Transverse colon (tissue), 4 donors: ENCODE results near the gene TMEM150C. TPM values are rescaled to one million over a fixed set of nuclear protein-coding genes. Genes with fewer than 3 reads are reported as not detected.

Experiments
- DNase-seq: peaks from one replicate; pipeline ENCODE4 v3.0.0-alpha.2; 2019
- H3K27ac ChIP-seq, 4 donors: fragments of 200-600 bp; sonication (generic); 2 replicates each; pipeline ENCODE4 v1.5.1; 2016 to 2018; ENCODE audit warnings: inconsistent platforms in 4 of 4
- H3K27me3 ChIP-seq: fragments of 200-600 bp; sonication (generic); 2 replicates; pipeline ENCODE4 v1.5.1; 2017; ENCODE audit warnings: inconsistent platforms
- H3K36me3 ChIP-seq, 4 donors: fragments of 200-600 bp; sonication (generic); 2 replicates each; pipeline ENCODE4 v1.5.1; 2017 to 2019; ENCODE audit warnings: inconsistent platforms in 4 of 4
- H3K4me1 ChIP-seq, 4 donors: fragments of 200-600 bp; sonication (generic); 2 replicates each; pipeline ENCODE4 v1.5.1; 2017 to 2020; ENCODE audit warnings: inconsistent platforms in 4 of 4
- H3K4me3 ChIP-seq, 4 donors: fragments of 200-600 bp; sonication (generic); 1 replicate in 1 of 4; 2 replicates in 3 of 4; pipeline versions ENCODE4 v1.5.1 to v1.6.1; 2017 to 2019; ENCODE audit warnings: inconsistent platforms in 4 of 4
- H3K9me3 ChIP-seq, 2 donors: fragments of 200-600 bp; sonication (generic); 2 replicates each; pipeline ENCODE4 v1.5.1; 2017 to 2019; ENCODE audit warnings: inconsistent platforms in 2 of 2
- CTCF ChIP-seq, 5 experiments: fragments of 200-600 bp in 3 of 5; fragments of 450-650 bp in 2 of 5; sonication (generic) in 3 of 5; IDR thresholded peaks; 1 replicate in 2 of 5; 2 replicates in 3 of 5; pipeline ENCODE4 v1.5.1; 2016 to 2017; ENCODE audit warnings: antibody characterized with exemption in 5 of 5, inconsistent platforms in 3 of 5, mild to moderate bottlenecking in 2 of 5, moderate library complexity in 1 of 5
- EP300 ChIP-seq: sonication (generic); formaldehyde crosslinking; IDR thresholded peaks from one replicate; pipeline ENCODE4 v1.6.1; 2017; ENCODE audit warnings: antibody characterized with exemption, low read depth
- POLR2A ChIP-seq: fragments of 450-650 bp; IDR thresholded peaks from one replicate; pipeline ENCODE4 v1.6.1; 2016; ENCODE audit warnings: antibody characterized with exemption, mild to moderate bottlenecking, moderate library complexity
- POLR2AphosphoS5 ChIP-seq, 3 donors: sonication (generic); formaldehyde crosslinking; IDR thresholded peaks; one replicate each; pipeline ENCODE4 v1.6.1; 2016; ENCODE audit warnings: antibody characterized with exemption in 3 of 3
- WGBS, 2 donors: methylation state at CpG; one replicate each; pipeline ENCODE4 v1.1.5; 2018; ENCODE audit warnings: low coverage in 1 of 2; 5-methylcytosine and 5-hydroxymethylcytosine counted together
- in situ Hi-C, 4 donors: fragments of 200-750 bp; cut with MboI; loops; one replicate each; pipeline versions ENCODE4 v1.15.0 to v1.15.1; 2017; ENCODE audit warnings: low sequenced_read_pairs in 3 of 4, low pct_ligation_motif_present in 1 of 4, low pct_unique_long_range_greater_than_20kb in 1 of 4
- intact Hi-C: fragments of 100-400 bp; cut with DNase I; formaldehyde crosslinking; loops from one replicate; pipeline ENCODE4 v1.15.1; 2023; ENCODE audit warnings: low total_unique reads
- total RNA-seq, 4 donors: library from RNA; depleted of rRNA; stranded (reverse); fragments of >200 nt; gene quantifications; one replicate each; pipeline ENCODE4 v1.1.0, GENCODE V29; 2016

The TMEM150C gene
- total RNA-seq, 4 donors from 2014 or later, result 0.37 to 6.6 (median 5.9) TPM; not detected in 1

DNA sequence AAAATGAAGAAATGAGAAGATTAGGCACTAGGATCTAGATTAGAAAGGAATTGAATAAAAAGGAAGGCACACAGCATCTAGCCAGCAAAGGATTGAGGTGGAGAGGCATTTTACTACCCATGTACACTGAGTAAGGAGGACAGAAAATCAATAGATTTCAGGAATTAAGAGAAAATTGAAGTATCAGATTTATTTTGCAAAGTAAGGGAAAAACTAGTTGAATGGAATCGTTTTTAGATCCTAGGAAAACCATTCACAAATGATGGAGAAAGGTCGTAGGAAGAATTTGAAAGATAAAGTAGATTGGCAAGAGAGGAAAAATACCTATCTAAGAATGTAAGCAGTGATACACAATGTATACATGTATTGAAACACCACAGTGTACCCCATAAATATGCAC, 100.1 kb downstream of the TMEM150C start:
- intact Hi-C loops, result no loop called here

DNA sequence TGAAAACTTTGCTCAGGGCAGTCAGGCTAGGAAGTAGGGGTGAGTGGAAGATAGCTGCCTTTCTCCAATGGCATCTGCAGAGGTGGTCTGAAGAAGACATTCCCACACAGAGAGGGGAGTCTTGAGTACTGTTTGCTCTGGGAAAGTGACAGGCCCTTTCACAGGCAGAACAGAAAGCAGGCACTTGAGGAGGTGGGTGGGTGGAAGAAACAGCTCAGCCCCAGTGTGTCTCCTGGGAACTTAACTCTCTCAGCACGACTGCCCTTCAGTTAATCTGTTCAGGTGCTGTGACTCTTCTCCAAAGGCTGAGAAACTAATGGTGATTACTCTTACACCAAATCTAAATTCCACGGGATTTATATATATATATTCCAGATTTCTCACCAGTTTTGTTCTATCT, 103.1 kb downstream of the TMEM150C start:
- Histone ChIP-seq H3K9me3 (no peaks in the 10 kb centered on the region), H3K4me3 (no peak overlapping the region), H3K27ac (no peak overlapping the region), H3K36me3 (peaks cover 0 to 31% (median 9%) of the 10 kb centered on the region in 4 donors), H3K4me1 (peaks cover 0 to 7% (median 3%) of the 10 kb centered on the region in 4 donors), H3K27me3 (no peaks in the 10 kb centered on the region)
- in situ Hi-C loops (loop anchor here (25.0 kb wide), 3 partner anchors 579 to 829 kb away; partner anchors contain the start of genes COPS4 (in 1 of the 4) and COQ2 (in 1 of the 4)), intact Hi-C loops (no loop called here)
- no peak for TF ChIP-seq CTCF (IDR thresholded peaks at IDR 0.05)
- no peak for TF ChIP-seq POLR2AphosphoS5 (IDR thresholded peaks at IDR 0.05)
- TF ChIP-seq POLR2A, result no peak
- no peak for TF ChIP-seq EP300
- WGBS, 2 donors, result 80 to 89% methylated on average over 2 of the region's 2 CpGs
- no peak for DNase-seq

More for the DNA sequence above, 100.1 kb downstream of the TMEM150C start:
- Histone ChIP-seq H3K27ac (peak overlapping the region in 1 of 4 donors; percentile 27), H3K4me1 (peaks cover 0 to 7% (median 3%) of the 10 kb centered on the region in 4 donors), H3K27me3 (no peaks in the 10 kb centered on the region), H3K4me3 (no peak overlapping the region), H3K36me3 (peaks cover 0 to 23% (median 7%) of the 10 kb centered on the region in 4 donors), H3K9me3 (no peaks in the 10 kb centered on the region)
- DNase-seq, result no peak
- TF ChIP-seq POLR2AphosphoS5 (IDR thresholded peaks at IDR 0.05), result no peak
- no peak for TF ChIP-seq POLR2A
- TF ChIP-seq CTCF (IDR thresholded peaks at IDR 0.05), result no peak
- TF ChIP-seq EP300, result no peak
- WGBS, 2 donors, result 77 to 86% methylated on average over 2 of the region's 2 CpGs
- in situ Hi-C loops, result loop anchor here (10.0 to 25.0 kb wide), 4 partner anchors 273 to 826 kb away; partner anchors contain the start of genes COPS4 (in 1 of the 4) and COQ2 (in 1 of the 4)

DNA sequence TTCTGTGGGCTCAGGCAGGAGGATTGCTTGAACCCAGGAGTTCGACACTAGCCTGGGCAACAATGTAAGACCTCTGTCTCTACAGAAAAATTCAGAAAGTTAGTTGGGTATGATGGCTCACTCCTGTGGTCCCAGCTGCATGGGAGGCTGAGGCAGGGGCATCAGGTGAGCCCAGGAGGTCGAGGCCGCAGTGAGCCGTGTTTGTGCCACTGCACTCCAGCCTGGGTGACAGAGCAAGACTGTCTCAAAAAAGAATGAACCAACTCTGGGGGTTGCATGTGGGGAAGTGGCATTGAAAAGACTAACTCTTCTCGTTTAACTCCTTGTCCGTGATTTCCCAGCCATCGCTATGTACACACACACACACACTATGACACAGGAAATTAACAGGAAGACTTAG, 104.5 kb downstream of the TMEM150C start:
- no peak overlapping the region for H3K4me3 ChIP-seq
- WGBS, 2 donors, result 94 to 100% methylated on average over 1 to 7 of the region's 7 CpGs
- H3K4me1 ChIP-seq, result no peaks in the 10 kb centered on the region
- intact Hi-C loops, result no loop called here
- no peak for DNase-seq
- no peak overlapping the region for H3K27ac ChIP-seq
- peaks cover 0 to 35% (median 12%) of the 10 kb centered on the region in 4 donors for H3K36me3 ChIP-seq
- H3K9me3 ChIP-seq, result no peaks in the 10 kb centered on the region
- in situ Hi-C loops, result loop anchor here (25.0 kb wide), 3 partner anchors 580 to 830 kb away; partner anchors contain the start of genes COPS4 (in 1 of the 4) and COQ2 (in 1 of the 4)
- no peaks in the 10 kb centered on the region for H3K27me3 ChIP-seq
- no peak for TF ChIP-seq EP300
- TF ChIP-seq POLR2A, result no peak
- no peak for TF ChIP-seq CTCF (IDR thresholded peaks at IDR 0.05)
- TF ChIP-seq POLR2AphosphoS5 (IDR thresholded peaks at IDR 0.05), result no peak

GRCh38 chr4:82452026-82452425, 109.8 kb downstream of the TMEM150C start:
- H3K27me3 ChIP-seq, result no peaks in the 10 kb centered on the region
- no peak for DNase-seq
- intact Hi-C loops, result no loop called here
- in situ Hi-C loops, result loop anchor here (25.0 kb wide), 3 partner anchors 585 to 835 kb away; partner anchors contain the start of genes COPS4 (in 1 of the 4) and COQ2 (in 1 of the 4)
- H3K4me1 ChIP-seq, result no peaks in the 10 kb centered on the region
- peaks cover 0 to 33% (median 15%) of the 10 kb centered on the region in 4 donors for H3K36me3 ChIP-seq
- no peak overlapping the region for H3K27ac ChIP-seq
- H3K4me3 ChIP-seq, result no peak overlapping the region
- H3K9me3 ChIP-seq, result no peaks in the 10 kb centered on the region
- WGBS, 2 donors, result 99 to 100% methylated on average over 2 to 7 of the region's 7 CpGs
- TF ChIP-seq EP300, result no peak
- no peak for TF ChIP-seq POLR2A
- no peak for TF ChIP-seq POLR2AphosphoS5 (IDR thresholded peaks at IDR 0.05)
- TF ChIP-seq CTCF (IDR thresholded peaks at IDR 0.05), result no peak
